HL-60 (cell line): ENCODE measurements around the gene GNG12.
"Not testable (repeated sequence)": the region's sequence is repeated elsewhere in the genome, so short reads cannot be mapped to it uniquely, and the experiment has no call there.

ENCODE experiments used
- DNase-seq, 2 experiments: peaks; one replicate each; pipeline ENCODE4 v3.0.0-alpha.2; 2010 to 2020; ENCODE audit warnings: low read depth in 1 of 2, low spot score in 1 of 2
- H3K27ac ChIP-seq: fragments of 250-450 bp; sonication (Bioruptor Pico); replicated peaks from 2 replicates; pipeline ENCODE4 v1.5.1; 2020; ENCODE audit warnings: mild to moderate bottlenecking, moderate library complexity
- H3K27me3 ChIP-seq: fragments of 250-450 bp; sonication (Bioruptor Pico); 2 replicates; pipeline ENCODE4 v1.5.1; 2021; ENCODE audit warnings: mild to moderate bottlenecking, moderate library complexity; ENCODE audit not compliant: insufficient read depth, poor library complexity, severe bottlenecking
- H3K4me3 ChIP-seq: replicated peaks from 2 replicates; pipeline ENCODE4 v1.5.1; 2011; ENCODE audit warnings: mild to moderate bottlenecking, control low read depth, low read length; ENCODE audit not compliant: insufficient read depth
- GABPA ChIP-seq: IDR thresholded peaks from 2 replicates; pipeline ENCODE4 v1.6.1; 2012; ENCODE audit warnings: low read depth
- POLR2AphosphoS5 ChIP-seq: IDR thresholded peaks from 2 replicates; pipeline ENCODE4 v1.6.1; 2012; ENCODE audit warnings: low read depth
- SPI1 ChIP-seq: IDR thresholded peaks from 2 replicates; pipeline ENCODE4 v1.6.1; 2012; ENCODE audit warnings: low read depth, mild to moderate bottlenecking, borderline replicate concordance
- TF ChIP-seq, protein P1 (sequence below): IDR thresholded peaks from 2 replicates; pipeline ENCODE4 v1.6.1; 2012; ENCODE audit warnings: low read depth; ENCODE audit not compliant: insufficient replicate concordance
- TF ChIP-seq, protein P2 (sequence below): IDR thresholded peaks from one replicate; pipeline ENCODE4 v1.5.1; 2011; ENCODE audit warnings: low read length, control low read depth, inconsistent platforms; ENCODE audit not compliant: insufficient read depth

The GNG12 gene

DNA sequence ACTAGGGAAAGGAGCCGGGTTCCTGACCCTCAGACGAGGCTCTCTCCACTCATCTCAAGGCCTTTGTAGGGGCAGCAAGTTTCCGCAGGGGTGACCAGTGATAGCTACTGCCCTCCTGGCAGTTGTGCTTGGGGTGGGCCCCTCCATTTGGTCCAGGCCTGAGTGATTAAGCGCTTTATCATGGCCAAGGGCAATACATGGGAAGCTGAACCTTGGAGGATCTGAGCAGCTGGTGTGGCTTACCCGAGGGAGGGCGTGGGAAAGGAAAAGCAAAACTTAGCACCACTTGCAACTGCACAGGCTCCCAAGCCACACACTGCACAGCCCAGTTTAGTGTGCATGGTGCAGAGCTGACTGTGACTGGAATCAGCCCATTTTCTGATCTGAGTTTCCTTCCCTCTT lies 100.5 kb downstream of the GNG12 start:
- H3K27ac ChIP-seq = peak overlapping the region; percentile 48
- TF ChIP-seq, protein P1, sequence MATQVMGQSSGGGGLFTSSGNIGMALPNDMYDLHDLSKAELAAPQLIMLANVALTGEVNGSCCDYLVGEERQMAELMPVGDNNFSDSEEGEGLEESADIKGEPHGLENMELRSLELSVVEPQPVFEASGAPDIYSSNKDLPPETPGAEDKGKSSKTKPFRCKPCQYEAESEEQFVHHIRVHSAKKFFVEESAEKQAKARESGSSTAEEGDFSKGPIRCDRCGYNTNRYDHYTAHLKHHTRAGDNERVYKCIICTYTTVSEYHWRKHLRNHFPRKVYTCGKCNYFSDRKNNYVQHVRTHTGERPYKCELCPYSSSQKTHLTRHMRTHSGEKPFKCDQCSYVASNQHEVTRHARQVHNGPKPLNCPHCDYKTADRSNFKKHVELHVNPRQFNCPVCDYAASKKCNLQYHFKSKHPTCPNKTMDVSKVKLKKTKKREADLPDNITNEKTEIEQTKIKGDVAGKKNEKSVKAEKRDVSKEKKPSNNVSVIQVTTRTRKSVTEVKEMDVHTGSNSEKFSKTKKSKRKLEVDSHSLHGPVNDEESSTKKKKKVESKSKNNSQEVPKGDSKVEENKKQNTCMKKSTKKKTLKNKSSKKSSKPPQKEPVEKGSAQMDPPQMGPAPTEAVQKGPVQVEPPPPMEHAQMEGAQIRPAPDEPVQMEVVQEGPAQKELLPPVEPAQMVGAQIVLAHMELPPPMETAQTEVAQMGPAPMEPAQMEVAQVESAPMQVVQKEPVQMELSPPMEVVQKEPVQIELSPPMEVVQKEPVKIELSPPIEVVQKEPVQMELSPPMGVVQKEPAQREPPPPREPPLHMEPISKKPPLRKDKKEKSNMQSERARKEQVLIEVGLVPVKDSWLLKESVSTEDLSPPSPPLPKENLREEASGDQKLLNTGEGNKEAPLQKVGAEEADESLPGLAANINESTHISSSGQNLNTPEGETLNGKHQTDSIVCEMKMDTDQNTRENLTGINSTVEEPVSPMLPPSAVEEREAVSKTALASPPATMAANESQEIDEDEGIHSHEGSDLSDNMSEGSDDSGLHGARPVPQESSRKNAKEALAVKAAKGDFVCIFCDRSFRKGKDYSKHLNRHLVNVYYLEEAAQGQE = no peak
- 0 out of 2 replicates have a peak, but pooled peaks have one; percentile 35 for TF ChIP-seq POLR2AphosphoS5
- DNase-seq = peak; percentile 49 to 74
- H3K4me3 ChIP-seq = no peak overlapping the region
- H3K27me3 ChIP-seq = no peaks in the 10 kb centered on the region

DNA sequence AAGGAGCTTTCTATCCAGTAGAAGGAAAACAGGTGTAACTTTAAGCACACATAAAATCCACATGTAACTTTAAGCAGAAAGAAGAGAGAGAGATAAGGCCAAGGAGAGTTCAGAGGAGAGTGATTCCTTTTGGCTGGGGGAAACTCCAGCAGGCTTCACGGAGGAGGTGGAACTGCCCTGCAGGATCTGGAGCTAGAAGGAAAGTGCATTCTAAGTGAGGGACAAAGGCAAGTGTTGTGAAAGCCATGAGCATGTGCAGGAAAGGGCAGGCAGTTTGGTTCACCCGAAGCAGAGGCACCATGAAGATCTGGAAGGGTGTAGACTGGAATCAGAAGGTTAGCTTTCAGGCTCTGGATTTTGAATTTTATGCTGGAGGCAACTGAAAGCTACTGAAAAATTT lies 101.9 kb downstream of the GNG12 start:
- Histone ChIP-seq H3K4me3 (no peak overlapping the region), H3K27ac (no peak overlapping the region), H3K27me3 (no peaks in the 10 kb centered on the region)
- TF ChIP-seq SPI1 = no peak
- TF ChIP-seq, protein P1 = no peak
- TF ChIP-seq GABPA = no peak
- TF ChIP-seq, protein P2, sequence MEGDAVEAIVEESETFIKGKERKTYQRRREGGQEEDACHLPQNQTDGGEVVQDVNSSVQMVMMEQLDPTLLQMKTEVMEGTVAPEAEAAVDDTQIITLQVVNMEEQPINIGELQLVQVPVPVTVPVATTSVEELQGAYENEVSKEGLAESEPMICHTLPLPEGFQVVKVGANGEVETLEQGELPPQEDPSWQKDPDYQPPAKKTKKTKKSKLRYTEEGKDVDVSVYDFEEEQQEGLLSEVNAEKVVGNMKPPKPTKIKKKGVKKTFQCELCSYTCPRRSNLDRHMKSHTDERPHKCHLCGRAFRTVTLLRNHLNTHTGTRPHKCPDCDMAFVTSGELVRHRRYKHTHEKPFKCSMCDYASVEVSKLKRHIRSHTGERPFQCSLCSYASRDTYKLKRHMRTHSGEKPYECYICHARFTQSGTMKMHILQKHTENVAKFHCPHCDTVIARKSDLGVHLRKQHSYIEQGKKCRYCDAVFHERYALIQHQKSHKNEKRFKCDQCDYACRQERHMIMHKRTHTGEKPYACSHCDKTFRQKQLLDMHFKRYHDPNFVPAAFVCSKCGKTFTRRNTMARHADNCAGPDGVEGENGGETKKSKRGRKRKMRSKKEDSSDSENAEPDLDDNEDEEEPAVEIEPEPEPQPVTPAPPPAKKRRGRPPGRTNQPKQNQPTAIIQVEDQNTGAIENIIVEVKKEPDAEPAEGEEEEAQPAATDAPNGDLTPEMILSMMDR = no peak
- no peak for TF ChIP-seq POLR2AphosphoS5
- DNase-seq = no peak

DNA sequence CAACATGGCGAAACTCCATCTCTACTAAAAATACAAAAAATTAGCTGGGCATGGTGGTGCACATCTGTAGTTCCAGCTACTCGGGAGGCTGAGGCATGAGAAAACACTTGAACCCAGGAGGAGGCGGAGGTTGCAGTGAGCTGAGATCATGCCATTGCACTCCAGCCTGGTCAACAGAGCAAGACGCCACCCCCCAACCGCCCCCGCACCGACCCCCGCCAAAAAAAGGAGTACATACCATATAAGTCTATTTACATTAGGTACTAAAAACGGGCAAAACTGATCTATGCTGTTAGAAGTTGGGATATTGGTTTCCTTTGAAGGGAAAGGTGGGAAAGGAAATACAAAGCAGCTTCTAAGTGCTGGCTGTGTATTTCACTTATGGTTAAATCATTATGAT lies 103.0 kb downstream of the GNG12 start:
- H3K27ac ChIP-seq, H3K4me3 ChIP-seq, H3K27me3 ChIP-seq, DNase-seq: not testable (repeated sequence)

DNA sequence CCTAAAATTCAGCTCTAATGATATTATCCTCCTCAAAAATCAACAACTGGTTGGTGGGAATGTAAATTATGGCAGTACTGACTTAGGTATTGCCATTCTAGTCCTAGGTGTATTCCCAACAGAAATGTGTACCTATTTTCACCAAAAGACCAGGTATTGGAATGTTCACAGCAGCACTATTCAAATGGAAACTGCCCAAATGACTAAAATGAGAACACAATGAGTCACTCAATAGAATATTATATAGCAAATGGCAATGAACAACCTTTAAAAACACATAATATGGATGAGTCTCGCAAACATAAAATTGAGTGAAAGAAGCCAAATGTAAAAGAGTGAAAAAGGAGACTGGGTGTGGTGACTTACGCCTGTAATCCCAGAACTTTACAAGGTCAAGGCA lies 103.4 kb downstream of the GNG12 start:
- DNase-seq = no peak
- no peak overlapping the region for H3K27ac ChIP-seq
- TF ChIP-seq, protein P2 = no peak
- TF ChIP-seq GABPA = no peak
- TF ChIP-seq POLR2AphosphoS5 = no peak
- TF ChIP-seq, protein P1 = no peak
- TF ChIP-seq SPI1 = no peak
- H3K4me3 ChIP-seq = no peak overlapping the region
- H3K27me3 ChIP-seq = no peaks in the 10 kb centered on the region
